ENCODE measurements around the gene ZBTB20.

GRCh38 chr3:114741066-114741465 is 406.0 kb downstream of the ZBTB20 start:
- no peak for TF ChIP-seq POLR2A (IDR thresholded peaks at IDR 0.05)
- TF ChIP-seq, protein P1, sequence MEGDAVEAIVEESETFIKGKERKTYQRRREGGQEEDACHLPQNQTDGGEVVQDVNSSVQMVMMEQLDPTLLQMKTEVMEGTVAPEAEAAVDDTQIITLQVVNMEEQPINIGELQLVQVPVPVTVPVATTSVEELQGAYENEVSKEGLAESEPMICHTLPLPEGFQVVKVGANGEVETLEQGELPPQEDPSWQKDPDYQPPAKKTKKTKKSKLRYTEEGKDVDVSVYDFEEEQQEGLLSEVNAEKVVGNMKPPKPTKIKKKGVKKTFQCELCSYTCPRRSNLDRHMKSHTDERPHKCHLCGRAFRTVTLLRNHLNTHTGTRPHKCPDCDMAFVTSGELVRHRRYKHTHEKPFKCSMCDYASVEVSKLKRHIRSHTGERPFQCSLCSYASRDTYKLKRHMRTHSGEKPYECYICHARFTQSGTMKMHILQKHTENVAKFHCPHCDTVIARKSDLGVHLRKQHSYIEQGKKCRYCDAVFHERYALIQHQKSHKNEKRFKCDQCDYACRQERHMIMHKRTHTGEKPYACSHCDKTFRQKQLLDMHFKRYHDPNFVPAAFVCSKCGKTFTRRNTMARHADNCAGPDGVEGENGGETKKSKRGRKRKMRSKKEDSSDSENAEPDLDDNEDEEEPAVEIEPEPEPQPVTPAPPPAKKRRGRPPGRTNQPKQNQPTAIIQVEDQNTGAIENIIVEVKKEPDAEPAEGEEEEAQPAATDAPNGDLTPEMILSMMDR (IDR thresholded peaks at IDR 0.05), result no peak

Measured in right lobe of liver (tissue), 4 donors.